ENCODE data around the gene CCDC149.

GRCh38 chr4:24809815-24810405 lies 102.9 kb downstream of the CCDC149 start:
- TF ChIP-seq CTCF (IDR thresholded peaks at IDR 0.05; ENCODE audit: low read length) (no peak), EZH2 (optimal IDR thresholded peaks at IDR 0.05; ENCODE audit: low read depth, low read length) (no peak)
